MM.1S (cell line): Measurements from ENCODE around the gene IARS1.

Experiments
- DNase-seq: peaks from one replicate; pipeline ENCODE4 v3.0.0-alpha.2; 2015
- H2AFZ ChIP-seq: fragments of 300-600 bp; sonication (generic); 2 replicates; pipeline ENCODE4 v1.6.0; 2016; ENCODE audit warnings: antibody characterized with exemption, low read length
- H3F3A ChIP-seq: fragments of 300-600 bp; sonication (generic); 2 replicates; pipeline ENCODE4 v1.6.1; 2016; ENCODE audit warnings: mild to moderate bottlenecking, antibody characterized with exemption, low read length, moderate library complexity, mixed read lengths; ENCODE audit not compliant: insufficient read depth
- H3K27ac ChIP-seq: fragments of 300-600 bp; sonication (generic); 2 replicates; pipeline ENCODE4 v1.5.1; 2016; ENCODE audit warnings: mild to moderate bottlenecking, low read length
- H3K27me3 ChIP-seq: fragments of 300-600 bp; sonication (generic); replicated peaks from 2 replicates; pipeline ENCODE4 v1.6.0; 2016; ENCODE audit warnings: low read length; ENCODE audit not compliant: insufficient read depth
- H3K36me3 ChIP-seq: fragments of 300-600 bp; sonication (generic); replicated peaks from 2 replicates; pipeline ENCODE4 v1.6.1; 2016; ENCODE audit warnings: mild to moderate bottlenecking, low read length, mixed read lengths; ENCODE audit not compliant: insufficient read depth
- H3K4me1 ChIP-seq: fragments of 300-600 bp; sonication (generic); 2 replicates; pipeline ENCODE4 v1.6.1; 2016; ENCODE audit warnings: low read length, mixed read lengths
- H3K4me2 ChIP-seq: fragments of 300-600 bp; sonication (generic); 2 replicates; pipeline ENCODE4 v1.6.0; 2016; ENCODE audit warnings: low read depth, low read length
- H3K4me3 ChIP-seq: fragments of 300-600 bp; sonication (generic); 2 replicates; pipeline ENCODE4 v1.5.1; 2016; ENCODE audit warnings: low read length, mixed read lengths
- H3K79me2 ChIP-seq: fragments of 300-600 bp; sonication (generic); 2 replicates; pipeline ENCODE4 v1.6.1; 2016; ENCODE audit warnings: mixed run types, low read length, mixed read lengths
- H3K9ac ChIP-seq: fragments of 300-600 bp; sonication (generic); 2 replicates; pipeline ENCODE4 v1.6.1; 2016; ENCODE audit warnings: low read length, mixed read lengths
- H3K9me2 ChIP-seq: fragments of 300-600 bp; sonication (generic); replicated peaks from 2 replicates; pipeline ENCODE4 v1.6.1; 2016; ENCODE audit warnings: mild to moderate bottlenecking, low read length, mixed read lengths; ENCODE audit not compliant: insufficient read depth
- H3K9me3 ChIP-seq: fragments of 300-600 bp; sonication (generic); replicated peaks from 2 replicates; pipeline ENCODE4 v1.6.1; 2016; ENCODE audit warnings: mild to moderate bottlenecking, low read length, mixed read lengths; ENCODE audit not compliant: insufficient read depth
- H4K20me1 ChIP-seq: fragments of 300-600 bp; sonication (generic); 2 replicates; pipeline ENCODE4 v1.6.1; 2016; ENCODE audit warnings: mild to moderate bottlenecking, low read length, moderate library complexity, mixed read lengths; ENCODE audit not compliant: insufficient read depth
- CTCF ChIP-seq: fragments of 300-600 bp; sonication (generic); IDR thresholded peaks from 2 replicates; pipeline ENCODE4 v1.5.1; 2016; ENCODE audit warnings: antibody characterized with exemption, low read length, mixed read lengths
- EZH2 ChIP-seq: fragments of 300-600 bp; sonication (generic); optimal IDR thresholded peaks from 2 replicates; pipeline ENCODE3; 2017; ENCODE audit warnings: low read depth, mild to moderate bottlenecking, antibody characterized with exemption, low read length, mixed read lengths
- EZH2phosphoT487 ChIP-seq: fragments of 300-600 bp; sonication (generic); IDR thresholded peaks from 2 replicates; pipeline ENCODE4 v1.6.1; 2018; ENCODE audit warnings: antibody characterized with exemption, low read length

IARS1 gene

GRCh38 chr9:92247981-92248380, 45.5 kb downstream of the IARS1 start:
- Histone ChIP-seq H3K36me3 (peaks cover 16% of the 10 kb centered on the region; the same call in 1 of the 2 replicates), H4K20me1 (no peaks in the 10 kb centered on the region), H2AFZ (no peak overlapping the region), H3K4me2 (no peak overlapping the region), H3K4me1 (no peaks in the 10 kb centered on the region), H3K9ac (no peak overlapping the region), H3K79me2 (no peaks in the 10 kb centered on the region), H3K27me3 (no peaks in the 10 kb centered on the region), H3K27ac (no peak overlapping the region), H3K4me3 (no peak overlapping the region), H3K9me3 (no peaks in the 10 kb centered on the region), H3F3A (no peaks in the 10 kb centered on the region), H3K9me2 (no peaks in the 10 kb centered on the region)
- no peak for TF ChIP-seq EZH2
- TF ChIP-seq CTCF: no peak
- TF ChIP-seq EZH2phosphoT487: no peak
- DNase-seq: no peak

- DNase-seq: no peak
- no peaks in the 10 kb centered on the region for H3K27me3 ChIP-seq
- H3F3A ChIP-seq: no peaks in the 10 kb centered on the region
- no peaks in the 10 kb centered on the region for H3K9me2 ChIP-seq
- H4K20me1 ChIP-seq: no peaks in the 10 kb centered on the region
- no peaks in the 10 kb centered on the region for H3K9me3 ChIP-seq
- TF ChIP-seq EZH2 (no peak), EZH2phosphoT487 (no peak), CTCF (no peak)
- H3K4me2 ChIP-seq: no peak overlapping the region
- H3K9ac ChIP-seq: no peak overlapping the region
- H3K4me3 ChIP-seq: no peak overlapping the region
- H3K4me1 ChIP-seq: no peaks in the 10 kb centered on the region
- H3K27ac ChIP-seq: no peak overlapping the region
- no peaks in the 10 kb centered on the region for H3K79me2 ChIP-seq
- H3K36me3 ChIP-seq: peaks cover 20% of the 10 kb centered on the region
- H2AFZ ChIP-seq: no peak overlapping the region
These were observed 46.2 kb downstream of the IARS1 start for GRCh38 chr9:92247296-92247695.

GRCh38 chr9:92245005-92245797, 48.3 kb downstream of the IARS1 start:
- no peaks in the 10 kb centered on the region for H3F3A ChIP-seq
- DNase-seq: no peak
- H3K4me1 ChIP-seq: no peaks in the 10 kb centered on the region
- H4K20me1 ChIP-seq: no peaks in the 10 kb centered on the region
- no peaks in the 10 kb centered on the region for H3K79me2 ChIP-seq
- H3K9me2 ChIP-seq: no peaks in the 10 kb centered on the region
- no peaks in the 10 kb centered on the region for H3K27me3 ChIP-seq
- H3K9ac ChIP-seq: no peak overlapping the region
- H3K27ac ChIP-seq: no peak overlapping the region
- no peak overlapping the region for H3K4me3 ChIP-seq
- peaks cover 25% of the 10 kb centered on the region for H3K36me3 ChIP-seq
- H3K9me3 ChIP-seq: no peaks in the 10 kb centered on the region
- no peak overlapping the region for H2AFZ ChIP-seq
- TF ChIP-seq EZH2phosphoT487: no peak
- no peak for TF ChIP-seq EZH2
- TF ChIP-seq CTCF: no peak
- no peak overlapping the region for H3K4me2 ChIP-seq
